GM23338 (cell line): ENCODE results near the gene NPAS3. TPM values are rescaled to one million over a fixed set of nuclear protein-coding genes. Genes with fewer than 3 reads are reported as not detected.

Experiments
- ATAC-seq: fragments of 200-7000 bp; cut with Tn5 transposase; 3 replicates; pipeline ENCODE4 v1.9.1; 2020
- DNase-seq: peaks from one replicate; pipeline ENCODE4 v3.0.0-alpha.2; 2015; ENCODE audit warnings: low spot score
- H2AFZ ChIP-seq: fragments of 200-600 bp; sonication (generic); 2 replicates; pipeline ENCODE4 v1.8.0; 2016; ENCODE audit warnings: antibody characterized with exemption, mild to moderate bottlenecking, moderate library complexity
- H3F3A ChIP-seq: fragments of 200-600 bp; sonication (generic); replicated peaks from 2 replicates; pipeline ENCODE4 v1.8.0; 2017; ENCODE audit warnings: antibody characterized with exemption, mixed run types, low read depth
- H3K27ac ChIP-seq: fragments of 200-600 bp; sonication (generic); 2 replicates; pipeline ENCODE4 v1.6.1; 2016; ENCODE audit warnings: low read depth
- H3K27me3 ChIP-seq: fragments of 200-600 bp; sonication (generic); 2 replicates; pipeline ENCODE4 v1.8.0; 2016; ENCODE audit warnings: mild to moderate bottlenecking, mixed run types, moderate library complexity; ENCODE audit not compliant: insufficient read depth
- H3K36me3 ChIP-seq: fragments of 200-600 bp; sonication (generic); 2 replicates; pipeline ENCODE4 v1.8.0; 2016; ENCODE audit warnings: mild to moderate bottlenecking; ENCODE audit not compliant: insufficient read depth
- H3K4me1 ChIP-seq: fragments of 200-600 bp; sonication (generic); 2 replicates; pipeline ENCODE4 v1.8.0; 2016; ENCODE audit warnings: mild to moderate bottlenecking, moderate library complexity; ENCODE audit not compliant: insufficient read depth
- H3K4me2 ChIP-seq: fragments of 200-600 bp; sonication (generic); 2 replicates; pipeline ENCODE4 v1.7.1; 2017; ENCODE audit warnings: mixed run types
- H3K4me3 ChIP-seq: fragments of 200-600 bp; sonication (generic); 2 replicates; pipeline ENCODE4 v1.6.1; 2016; ENCODE audit warnings: mixed run types
- H3K79me2 ChIP-seq: fragments of 200-600 bp; sonication (generic); replicated peaks from 2 replicates; pipeline ENCODE4 v1.8.0; 2017; ENCODE audit warnings: mild to moderate bottlenecking; ENCODE audit not compliant: insufficient read depth
- H3K9me2 ChIP-seq: fragments of 200-600 bp; sonication (generic); 2 replicates; pipeline ENCODE4 v1.8.0; 2017; ENCODE audit not compliant: insufficient read depth
- H4K20me1 ChIP-seq: fragments of 200-600 bp; sonication (generic); replicated peaks from 2 replicates; pipeline ENCODE4 v1.8.0; 2017; ENCODE audit warnings: mild to moderate bottlenecking; ENCODE audit not compliant: insufficient read depth
- H3K27ac Mint-ChIP-seq: 2 replicates; pipeline ENCODE4 v1.8.0; 2020; ENCODE audit warnings: inconsistent platforms, mild to moderate bottlenecking, moderate library complexity, mixed read lengths
- H3K27me3 Mint-ChIP-seq: 3 replicates; pipeline ENCODE4 v1.8.0; 2022; ENCODE audit warnings: low read depth, mild to moderate bottlenecking, moderate library complexity, mixed read lengths, inconsistent platforms; ENCODE audit not compliant: insufficient read depth, poor library complexity
- H3K36me3 Mint-ChIP-seq: 3 replicates; pipeline ENCODE4 v1.8.0; 2021; ENCODE audit warnings: low read depth, mild to moderate bottlenecking, inconsistent platforms, moderate library complexity, mixed read lengths
- H3K4me1 Mint-ChIP-seq: 3 replicates; pipeline ENCODE4 v1.8.0; 2020; ENCODE audit warnings: mild to moderate bottlenecking, inconsistent platforms, mixed read lengths
- H3K4me3 Mint-ChIP-seq: 3 replicates; pipeline ENCODE4 v1.8.0; 2021; ENCODE audit warnings: moderate library complexity, mild to moderate bottlenecking, inconsistent platforms, mixed read lengths
- H3K9me3 Mint-ChIP-seq: 3 replicates; pipeline ENCODE4 v1.8.0; 2020; ENCODE audit warnings: moderate library complexity, mild to moderate bottlenecking, inconsistent platforms, mixed read lengths
- EZH2 ChIP-seq: fragments of 200-600 bp; sonication (generic); IDR thresholded peaks from one replicate; pipeline ENCODE4 v1.8.0; 2017; ENCODE audit warnings: antibody characterized with exemption, mild to moderate bottlenecking, low read depth; ENCODE audit not compliant: unreplicated experiment
- EZH2phosphoT487 ChIP-seq: fragments of 200-600 bp; sonication (generic); IDR thresholded peaks from one replicate; pipeline ENCODE4 v1.8.1; 2018; ENCODE audit warnings: antibody characterized with exemption; ENCODE audit not compliant: unreplicated experiment
- JUNB ChIP-seq: IDR thresholded peaks from one replicate; pipeline ENCODE4 v1.6.1; 2016; ENCODE audit warnings: antibody characterized with exemption; ENCODE audit not compliant: unreplicated experiment
- NANOG ChIP-seq: IDR thresholded peaks from 2 replicates; pipeline ENCODE4 v1.6.1; 2016; ENCODE audit warnings: antibody characterized with exemption, borderline replicate concordance
- POLR2AphosphoS5 ChIP-seq: IDR thresholded peaks from 2 replicates; pipeline ENCODE4 v1.6.1; 2016; ENCODE audit warnings: antibody characterized with exemption, low read depth
- REST ChIP-seq: IDR thresholded peaks from one replicate; pipeline ENCODE4 v1.6.1; 2018; ENCODE audit warnings: antibody characterized with exemption; ENCODE audit not compliant: unreplicated experiment
- ZNF114 ChIP-seq: fragments of 250-450 bp; sonication (Bioruptor Pico); IDR thresholded peaks from 2 replicates; pipeline ENCODE4 v1.5.0; 2020; ENCODE audit warnings: mild to moderate bottlenecking, moderate library complexity
- ZNF331 ChIP-seq: fragments of 250-450 bp; sonication (Bioruptor Pico); IDR thresholded peaks from 2 replicates; pipeline ENCODE4 v1.5.0; 2020; ENCODE audit warnings: low read depth, mild to moderate bottlenecking, moderate library complexity
- polyA plus RNA-seq: library from polyadenylated mRNA; unstranded; fragments of >200 nt; fragmentation: Nextera tagmentation; extraction: Ambion mirVana; gene quantifications from 2 replicates; pipeline ENCODE4 v1.2.1, GENCODE V29; 2016
- total RNA-seq: library from RNA; depleted of rRNA; stranded (reverse); fragments of >200 nt; shearing (Covaris generic); gene quantifications from 2 replicates; pipeline ENCODE4 v1.2.3, GENCODE V29; 2014

NPAS3 gene
- total and polyA plus RNA-seq, 2 experiments from 2014 or later = 0.17 to 0.19 TPM

- H3K36me3 ChIP-seq = no peaks in the 10 kb centered on the region
- DNase-seq = no peak
- TF ChIP-seq EZH2 (no peak), NANOG (no peak), ZNF114 (no peak), REST (no peak), JUNB (no peak), EZH2phosphoT487 (no peak), ZNF331 (CRISPR knock-in tag) (no peak), POLR2AphosphoS5 (no peak)
- H3K4me2 ChIP-seq = no peak overlapping the region
- H3K4me3 ChIP-seq = no peak overlapping the region
- H2AFZ ChIP-seq = no peak overlapping the region
- no peaks in the 10 kb centered on the region for H4K20me1 ChIP-seq
- H3F3A ChIP-seq = no peaks in the 10 kb centered on the region
- no peak for ATAC-seq
- H3K27ac ChIP-seq = no peak overlapping the region
- no peak overlapping the region for H3K27ac Mint-ChIP-seq
- no peak overlapping the region for H3K4me3 Mint-ChIP-seq
- no peaks in the 10 kb centered on the region for H3K4me1 ChIP-seq
- H3K27me3 ChIP-seq = no peaks in the 10 kb centered on the region
- H3K79me2 ChIP-seq = no peaks in the 10 kb centered on the region
- H3K9me3 Mint-ChIP-seq = no peaks in the 10 kb centered on the region
- H3K9me2 ChIP-seq = peaks cover 7% of the 10 kb centered on the region; the same call in 1 of the 2 replicates
- no peaks in the 10 kb centered on the region for H3K4me1 Mint-ChIP-seq
- H3K36me3 Mint-ChIP-seq = no peaks in the 10 kb centered on the region
- H3K27me3 Mint-ChIP-seq = no peaks in the 10 kb centered on the region
Measured at GRCh38 chr14:33068626-33069025, 129.9 kb downstream of the NPAS3 start.

GRCh38 chr14:33070475-33070874, 131.8 kb downstream of the NPAS3 start:
- H3K4me2 ChIP-seq = no peak overlapping the region
- H3K9me2 ChIP-seq = peaks cover 7% of the 10 kb centered on the region; the same call in 1 of the 2 replicates
- Mint-ChIP-seq H3K27ac (no peak overlapping the region), H3K9me3 (no peaks in the 10 kb centered on the region), H3K36me3 (no peaks in the 10 kb centered on the region), H3K4me1 (no peaks in the 10 kb centered on the region), H3K4me3 (no peak overlapping the region), H3K27me3 (no peaks in the 10 kb centered on the region)
- ATAC-seq (no peak), DNase-seq (no peak)
- no peaks in the 10 kb centered on the region for H3F3A ChIP-seq
- TF ChIP-seq NANOG (no peak), JUNB (no peak), ZNF331 (CRISPR knock-in tag) (no peak)
- no peaks in the 10 kb centered on the region for H4K20me1 ChIP-seq
- H3K79me2 ChIP-seq = no peaks in the 10 kb centered on the region
- no peaks in the 10 kb centered on the region for H3K27me3 ChIP-seq
- no peaks in the 10 kb centered on the region for H3K36me3 ChIP-seq
- no peak overlapping the region for H3K4me3 ChIP-seq
- H3K4me1 ChIP-seq = no peaks in the 10 kb centered on the region
- H3K27ac ChIP-seq = no peak overlapping the region
- no peak overlapping the region for H2AFZ ChIP-seq
